ENCODE measurements around the gene MLH3.

MLH3 gene

GRCh38 chr14:75049136-75049535 is 2.1 kb downstream of the MLH3 start:
- Histone ChIP-seq H3K4me3 (replicated peaks; ENCODE audit: low read depth, low read length) (no peak overlapping the region), H3K27me3 (replicated peaks; ENCODE audit: control insufficient read depth, insufficient read depth, low read length) (no peaks in the 10 kb centered on the region), H3K36me3 (ENCODE audit: control insufficient read depth, insufficient read depth, low read length) (no peaks in the 10 kb centered on the region)
- DNase-seq (ENCODE audit: extremely low read depth, insufficient read length) = no peak
- TF ChIP-seq, protein P1, sequence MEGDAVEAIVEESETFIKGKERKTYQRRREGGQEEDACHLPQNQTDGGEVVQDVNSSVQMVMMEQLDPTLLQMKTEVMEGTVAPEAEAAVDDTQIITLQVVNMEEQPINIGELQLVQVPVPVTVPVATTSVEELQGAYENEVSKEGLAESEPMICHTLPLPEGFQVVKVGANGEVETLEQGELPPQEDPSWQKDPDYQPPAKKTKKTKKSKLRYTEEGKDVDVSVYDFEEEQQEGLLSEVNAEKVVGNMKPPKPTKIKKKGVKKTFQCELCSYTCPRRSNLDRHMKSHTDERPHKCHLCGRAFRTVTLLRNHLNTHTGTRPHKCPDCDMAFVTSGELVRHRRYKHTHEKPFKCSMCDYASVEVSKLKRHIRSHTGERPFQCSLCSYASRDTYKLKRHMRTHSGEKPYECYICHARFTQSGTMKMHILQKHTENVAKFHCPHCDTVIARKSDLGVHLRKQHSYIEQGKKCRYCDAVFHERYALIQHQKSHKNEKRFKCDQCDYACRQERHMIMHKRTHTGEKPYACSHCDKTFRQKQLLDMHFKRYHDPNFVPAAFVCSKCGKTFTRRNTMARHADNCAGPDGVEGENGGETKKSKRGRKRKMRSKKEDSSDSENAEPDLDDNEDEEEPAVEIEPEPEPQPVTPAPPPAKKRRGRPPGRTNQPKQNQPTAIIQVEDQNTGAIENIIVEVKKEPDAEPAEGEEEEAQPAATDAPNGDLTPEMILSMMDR (IDR thresholded peaks at IDR 0.05; ENCODE audit: insufficient read depth, low read length, poor library complexity, severe bottlenecking) = no peak

GRCh38 chr14:75048101-75048500 is 3.2 kb downstream of the MLH3 start:
- TF ChIP-seq, protein P1 (IDR thresholded peaks at IDR 0.05; ENCODE audit: insufficient read depth, low read length, poor library complexity, severe bottlenecking) = no peak
- Histone ChIP-seq H3K4me3 (replicated peaks; ENCODE audit: low read depth, low read length) (no peak overlapping the region), H3K27me3 (replicated peaks; ENCODE audit: control insufficient read depth, insufficient read depth, low read length) (no peaks in the 10 kb centered on the region), H3K36me3 (ENCODE audit: control insufficient read depth, insufficient read depth, low read length) (no peaks in the 10 kb centered on the region)
- no peak for DNase-seq (ENCODE audit: extremely low read depth, insufficient read length)

- Histone ChIP-seq H3K27me3 (replicated peaks; ENCODE audit: control insufficient read depth, insufficient read depth, low read length) (no peaks in the 10 kb centered on the region), H3K4me3 (replicated peaks; ENCODE audit: low read depth, low read length) (no peak overlapping the region), H3K36me3 (ENCODE audit: control insufficient read depth, insufficient read depth, low read length) (no peaks in the 10 kb centered on the region)
- TF ChIP-seq, protein P1 (IDR thresholded peaks at IDR 0.05; ENCODE audit: insufficient read depth, low read length, poor library complexity, severe bottlenecking) = no peak
- DNase-seq (ENCODE audit: extremely low read depth, insufficient read length) = no peak
Measured at GRCh38 chr14:75047506-75047905, 3.8 kb downstream of the MLH3 start.

GRCh38 chr14:75046899-75047298 is 4.4 kb downstream of the MLH3 start:
- DNase-seq (ENCODE audit: extremely low read depth, insufficient read length) = no peak
- Histone ChIP-seq H3K27me3 (replicated peaks; ENCODE audit: control insufficient read depth, insufficient read depth, low read length) (no peaks in the 10 kb centered on the region), H3K36me3 (ENCODE audit: control insufficient read depth, insufficient read depth, low read length) (peaks cover 2% of the 10 kb centered on the region; the same call in 1 of the 2 replicates), H3K4me3 (replicated peaks; ENCODE audit: low read depth, low read length) (no peak overlapping the region)
- TF ChIP-seq, protein P1 (IDR thresholded peaks at IDR 0.05; ENCODE audit: insufficient read depth, low read length, poor library complexity, severe bottlenecking) = no peak

DNA sequence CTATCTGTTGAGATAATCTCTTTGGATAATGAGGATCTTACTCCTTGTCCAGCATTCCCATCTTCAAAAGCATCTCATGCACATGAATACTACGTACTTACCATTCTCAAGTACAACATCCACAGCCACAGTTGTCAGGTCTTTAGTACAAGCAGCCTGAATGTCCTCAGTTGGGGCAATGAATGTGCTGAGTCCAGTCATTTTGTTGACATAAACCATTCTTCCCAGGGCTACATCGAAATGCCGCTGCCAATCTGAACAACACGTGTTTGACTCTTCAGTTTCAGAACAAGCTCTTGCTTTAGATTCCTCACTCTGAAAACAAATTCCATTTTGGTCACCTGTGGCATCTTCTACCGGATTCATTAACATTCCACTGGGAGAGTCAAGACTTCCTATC is 5.0 kb downstream of the MLH3 start:
- TF ChIP-seq, protein P1 (IDR thresholded peaks at IDR 0.05; ENCODE audit: insufficient read depth, low read length, poor library complexity, severe bottlenecking) = no peak
- H3K27me3 ChIP-seq (replicated peaks; ENCODE audit: control insufficient read depth, insufficient read depth, low read length) = no peaks in the 10 kb centered on the region
- H3K4me3 ChIP-seq (replicated peaks; ENCODE audit: low read depth, low read length) = no peak overlapping the region
- peaks cover 2% of the 10 kb centered on the region; the same call in 1 of the 2 replicates for H3K36me3 ChIP-seq (ENCODE audit: control insufficient read depth, insufficient read depth, low read length)
- no peak for DNase-seq (ENCODE audit: extremely low read depth, insufficient read length)

- no peak overlapping the region for H3K4me3 ChIP-seq (replicated peaks; ENCODE audit: low read depth, low read length)
- TF ChIP-seq, protein P1 (IDR thresholded peaks at IDR 0.05; ENCODE audit: insufficient read depth, low read length, poor library complexity, severe bottlenecking) = no peak
- DNase-seq (ENCODE audit: extremely low read depth, insufficient read length) = no peak
- peaks cover 2% of the 10 kb centered on the region; the same call in 1 of the 2 replicates for H3K36me3 ChIP-seq (ENCODE audit: control insufficient read depth, insufficient read depth, low read length)
- H3K27me3 ChIP-seq (replicated peaks; ENCODE audit: control insufficient read depth, insufficient read depth, low read length) = no peaks in the 10 kb centered on the region
Measured at GRCh38 chr14:75044752-75045151, 6.5 kb downstream of the MLH3 start.

Data from GM06990 (cell line).